ENCODE results near the gene NAA16.

DNA sequence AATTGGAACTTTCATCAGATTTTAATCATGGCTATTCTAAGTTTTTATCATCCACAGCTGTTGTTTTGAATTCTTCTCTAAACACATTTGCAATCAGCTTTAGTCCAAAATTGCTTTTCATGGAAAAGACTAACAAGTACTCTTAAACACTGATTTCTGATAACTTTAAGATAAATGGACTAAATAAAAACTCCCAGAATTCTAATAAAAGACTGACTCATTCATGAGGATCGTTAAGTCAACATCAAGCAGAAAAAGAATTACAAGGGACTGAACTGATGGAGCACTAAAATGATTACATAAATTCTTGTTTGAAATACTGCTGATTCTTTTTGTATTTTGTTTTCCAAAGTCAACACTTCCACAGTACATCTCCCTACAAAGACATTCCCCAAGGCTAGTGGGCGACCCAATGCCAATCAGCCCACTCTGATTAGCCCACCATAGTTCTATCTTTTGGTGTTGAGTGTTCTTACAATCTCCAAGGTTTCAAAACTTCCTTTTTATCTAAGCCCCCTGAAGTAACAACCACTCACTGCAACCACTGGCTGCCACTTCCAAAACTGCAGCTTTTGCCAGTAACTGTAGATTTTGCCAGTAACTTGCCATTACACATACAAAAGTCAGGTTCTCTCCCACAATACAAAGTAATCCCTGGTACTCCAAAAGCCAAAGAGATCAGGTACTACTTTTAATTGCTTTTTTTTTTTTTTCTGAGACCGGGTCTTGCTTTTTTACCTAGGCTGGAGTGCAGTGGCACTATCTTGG lies 14.0 kb upstream of the NAA16 start:
- TF ChIP-seq, protein P1, sequence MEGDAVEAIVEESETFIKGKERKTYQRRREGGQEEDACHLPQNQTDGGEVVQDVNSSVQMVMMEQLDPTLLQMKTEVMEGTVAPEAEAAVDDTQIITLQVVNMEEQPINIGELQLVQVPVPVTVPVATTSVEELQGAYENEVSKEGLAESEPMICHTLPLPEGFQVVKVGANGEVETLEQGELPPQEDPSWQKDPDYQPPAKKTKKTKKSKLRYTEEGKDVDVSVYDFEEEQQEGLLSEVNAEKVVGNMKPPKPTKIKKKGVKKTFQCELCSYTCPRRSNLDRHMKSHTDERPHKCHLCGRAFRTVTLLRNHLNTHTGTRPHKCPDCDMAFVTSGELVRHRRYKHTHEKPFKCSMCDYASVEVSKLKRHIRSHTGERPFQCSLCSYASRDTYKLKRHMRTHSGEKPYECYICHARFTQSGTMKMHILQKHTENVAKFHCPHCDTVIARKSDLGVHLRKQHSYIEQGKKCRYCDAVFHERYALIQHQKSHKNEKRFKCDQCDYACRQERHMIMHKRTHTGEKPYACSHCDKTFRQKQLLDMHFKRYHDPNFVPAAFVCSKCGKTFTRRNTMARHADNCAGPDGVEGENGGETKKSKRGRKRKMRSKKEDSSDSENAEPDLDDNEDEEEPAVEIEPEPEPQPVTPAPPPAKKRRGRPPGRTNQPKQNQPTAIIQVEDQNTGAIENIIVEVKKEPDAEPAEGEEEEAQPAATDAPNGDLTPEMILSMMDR (IDR thresholded peaks at IDR 0.05) = no peak
- no peak for TF ChIP-seq EP300 (IDR thresholded peaks at IDR 0.05)
